NCI-H2107 treated with DMSO at 0.1 percent for 48 hours (cell line): ENCODE results near the gene INO80C.

Source experiments
- DNase-seq: peaks from one replicate; lab custom pipeline; 2025; ENCODE audit not compliant: unreplicated experiment; lab: John Stamatoyannopoulos, UW

The INO80C gene

GRCh38 chr18:35497370-35498197 lies at the start of gene INO80C:
Gene INO80C (minus strand): TSS chr18:35497960. CDS start chr18:35497874, 86 bp downstream.
- DNase-seq, result peak; percentile 95

- DNase-seq, result no peak
Measured at GRCh38 chr18:35547008-35547605, 49.3 kb upstream of the INO80C start.

GRCh38 chr18:35542356-35542755 lies 44.6 kb upstream of the INO80C start:
- no peak for DNase-seq

GRCh38 chr18:35535297-35535696 lies 37.5 kb upstream of the INO80C start:
- DNase-seq, result no peak

- DNase-seq, result no peak
Measured at GRCh38 chr18:35533916-35534405, 36.2 kb upstream of the INO80C start.

GRCh38 chr18:35528749-35529274 lies 31.1 kb upstream of the INO80C start:
- no peak for DNase-seq

GRCh38 chr18:35526495-35527059 lies 28.8 kb upstream of the INO80C start:
- no peak for DNase-seq

GRCh38 chr18:35525795-35526494 lies 28.2 kb upstream of the INO80C start:
- DNase-seq, result no peak

- no peak for DNase-seq
Measured at GRCh38 chr18:35524226-35524625, 26.5 kb upstream of the INO80C start.

- no peak for DNase-seq
Measured at GRCh38 chr18:35522130-35522959, 24.6 kb upstream of the INO80C start.

GRCh38 chr18:35521133-35521532 lies 23.4 kb upstream of the INO80C start:
- DNase-seq, result no peak

GRCh38 chr18:35519148-35519899 lies 21.6 kb upstream of the INO80C start:
- no peak for DNase-seq

- no peak for DNase-seq
Measured at GRCh38 chr18:35517715-35518114, 20.0 kb upstream of the INO80C start.

GRCh38 chr18:35516789-35517188 lies 19.0 kb upstream of the INO80C start:
- no peak for DNase-seq

GRCh38 chr18:35516351-35516750 lies 18.6 kb upstream of the INO80C start:
- no peak for DNase-seq

GRCh38 chr18:35515460-35516130 lies 17.8 kb upstream of the INO80C start:
- no peak for DNase-seq

GRCh38 chr18:35514752-35515459 lies 17.1 kb upstream of the INO80C start:
- no peak for DNase-seq

- DNase-seq, result no peak
Measured at GRCh38 chr18:35514283-35514682, 16.5 kb upstream of the INO80C start.
